ENCODE measurements around the gene KIF18B.

DNA sequence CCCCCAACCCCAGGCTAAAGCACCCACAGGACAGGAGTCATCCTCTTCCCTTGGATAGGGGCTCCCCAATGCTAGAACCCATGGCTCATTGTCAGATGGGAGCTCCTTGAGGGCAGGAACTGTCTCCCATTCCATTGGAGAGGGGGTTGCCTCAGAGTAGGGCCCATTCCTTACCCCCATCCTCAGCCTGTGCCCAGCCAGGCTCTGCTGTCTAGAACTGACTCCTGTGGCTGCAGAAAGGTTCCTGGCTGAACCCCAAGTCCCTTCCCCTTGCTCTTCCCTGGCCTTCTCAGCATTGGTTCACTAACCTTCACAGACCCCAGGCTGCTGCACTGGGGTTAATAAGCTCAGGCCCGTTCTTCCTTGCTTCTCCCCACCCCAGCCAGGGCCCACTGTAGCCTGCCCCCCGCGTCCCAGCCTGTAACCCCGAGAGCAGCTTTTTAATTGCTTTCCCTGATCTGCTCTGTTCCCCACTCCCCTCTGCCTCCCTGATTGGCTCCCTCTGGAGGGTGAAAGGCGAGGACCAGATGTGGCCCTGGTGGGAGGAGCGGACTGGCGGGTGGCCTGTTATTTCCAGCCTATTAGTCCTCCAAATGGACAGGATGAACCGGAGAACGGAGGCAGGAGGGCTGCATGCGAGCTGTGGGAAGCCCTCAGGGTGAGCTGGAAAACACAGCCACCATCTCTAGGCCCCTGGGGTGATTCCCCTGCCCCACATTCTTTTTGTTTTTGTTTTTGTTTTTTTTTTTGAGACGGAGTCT lies 26.3 kb downstream of the KIF18B start:
- TF ChIP-seq, protein P1, sequence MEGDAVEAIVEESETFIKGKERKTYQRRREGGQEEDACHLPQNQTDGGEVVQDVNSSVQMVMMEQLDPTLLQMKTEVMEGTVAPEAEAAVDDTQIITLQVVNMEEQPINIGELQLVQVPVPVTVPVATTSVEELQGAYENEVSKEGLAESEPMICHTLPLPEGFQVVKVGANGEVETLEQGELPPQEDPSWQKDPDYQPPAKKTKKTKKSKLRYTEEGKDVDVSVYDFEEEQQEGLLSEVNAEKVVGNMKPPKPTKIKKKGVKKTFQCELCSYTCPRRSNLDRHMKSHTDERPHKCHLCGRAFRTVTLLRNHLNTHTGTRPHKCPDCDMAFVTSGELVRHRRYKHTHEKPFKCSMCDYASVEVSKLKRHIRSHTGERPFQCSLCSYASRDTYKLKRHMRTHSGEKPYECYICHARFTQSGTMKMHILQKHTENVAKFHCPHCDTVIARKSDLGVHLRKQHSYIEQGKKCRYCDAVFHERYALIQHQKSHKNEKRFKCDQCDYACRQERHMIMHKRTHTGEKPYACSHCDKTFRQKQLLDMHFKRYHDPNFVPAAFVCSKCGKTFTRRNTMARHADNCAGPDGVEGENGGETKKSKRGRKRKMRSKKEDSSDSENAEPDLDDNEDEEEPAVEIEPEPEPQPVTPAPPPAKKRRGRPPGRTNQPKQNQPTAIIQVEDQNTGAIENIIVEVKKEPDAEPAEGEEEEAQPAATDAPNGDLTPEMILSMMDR (conservative IDR thresholded peaks at IDR 0.05 in 1 of 2, IDR thresholded peaks at IDR 0.05 in 1 of 2; ENCODE audit: extremely low read depth in 1 of 2, insufficient read depth in 1 of 2, low read depth in 1 of 2, low read length in 2 of 2), result no peak
- TF ChIP-seq EZH2 (IDR thresholded peaks at IDR 0.05; ENCODE audit: borderline replicate concordance, low read length), result no peak
